Activated CD8-positive, alpha-beta memory T cell treated with anti-CD3 and anti-CD28 coated beads, Interleukin-2, amount 50 U/mL, for 1 hour (primary cell): ENCODE results near the gene SVIL.
"Not testable (repeated sequence)": the region's sequence is repeated elsewhere in the genome, so short reads cannot be mapped to it uniquely, and the experiment has no call there.

Experiments
- DNase-seq: peaks from one replicate; pipeline ENCODE4 v3.0.0-alpha.2; 2020; ENCODE audit errors: extremely low read depth

Gene SVIL

GRCh38 chr10:29649561-29650551 is 15.1 kb upstream of the SVIL start:
- DNase-seq = no peak

GRCh38 chr10:29648983-29649268 is 14.2 kb upstream of the SVIL start:
- no peak for DNase-seq

- no peak for DNase-seq
Observed at GRCh38 chr10:29648114-29648982, 13.6 kb upstream of the SVIL start.

DNA sequence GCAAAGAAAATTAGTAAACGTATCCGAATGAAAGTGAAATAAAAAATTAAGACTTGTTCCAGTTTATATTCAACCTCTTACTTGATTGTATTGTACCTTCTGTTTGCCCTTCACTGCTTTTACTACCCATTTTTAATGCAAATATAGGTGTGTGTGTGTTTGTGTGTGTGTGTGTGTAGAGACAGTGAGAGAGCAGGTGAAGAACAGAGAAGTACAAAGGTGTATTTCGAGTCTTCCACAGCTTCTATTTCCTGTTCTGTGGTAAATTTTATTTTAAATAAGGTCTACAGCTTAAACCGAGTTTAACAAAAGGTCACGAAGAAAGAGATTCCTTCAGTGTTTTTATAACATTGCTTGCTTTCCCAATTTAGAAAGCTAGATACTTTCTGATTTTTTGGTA is 12.7 kb upstream of the SVIL start:
- DNase-seq = no peak

DNA sequence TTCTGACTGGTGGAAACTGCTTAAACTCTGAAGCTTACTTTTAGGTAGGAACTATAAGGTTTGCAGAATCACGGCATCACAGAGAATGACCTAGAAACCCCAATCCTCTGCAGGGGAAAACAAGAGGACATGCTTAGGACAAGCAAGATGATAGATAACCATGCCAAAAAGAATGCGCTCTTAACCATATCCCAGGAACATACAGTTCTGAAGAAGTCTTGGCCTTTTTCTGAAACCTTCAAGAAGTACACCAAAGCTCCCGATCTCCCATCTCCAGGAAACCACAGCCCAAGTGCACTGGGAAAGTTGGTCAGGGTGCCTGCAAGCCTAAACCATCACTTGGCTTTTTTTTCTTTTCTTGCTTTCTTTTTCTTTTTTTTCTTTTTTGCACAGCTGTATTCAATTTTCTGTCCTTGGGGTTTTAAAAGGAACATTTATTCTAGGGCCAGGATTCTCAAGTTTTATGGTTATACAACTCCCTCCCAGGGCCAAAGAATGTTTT is 12.2 kb upstream of the SVIL start:
- no peak for DNase-seq

DNA sequence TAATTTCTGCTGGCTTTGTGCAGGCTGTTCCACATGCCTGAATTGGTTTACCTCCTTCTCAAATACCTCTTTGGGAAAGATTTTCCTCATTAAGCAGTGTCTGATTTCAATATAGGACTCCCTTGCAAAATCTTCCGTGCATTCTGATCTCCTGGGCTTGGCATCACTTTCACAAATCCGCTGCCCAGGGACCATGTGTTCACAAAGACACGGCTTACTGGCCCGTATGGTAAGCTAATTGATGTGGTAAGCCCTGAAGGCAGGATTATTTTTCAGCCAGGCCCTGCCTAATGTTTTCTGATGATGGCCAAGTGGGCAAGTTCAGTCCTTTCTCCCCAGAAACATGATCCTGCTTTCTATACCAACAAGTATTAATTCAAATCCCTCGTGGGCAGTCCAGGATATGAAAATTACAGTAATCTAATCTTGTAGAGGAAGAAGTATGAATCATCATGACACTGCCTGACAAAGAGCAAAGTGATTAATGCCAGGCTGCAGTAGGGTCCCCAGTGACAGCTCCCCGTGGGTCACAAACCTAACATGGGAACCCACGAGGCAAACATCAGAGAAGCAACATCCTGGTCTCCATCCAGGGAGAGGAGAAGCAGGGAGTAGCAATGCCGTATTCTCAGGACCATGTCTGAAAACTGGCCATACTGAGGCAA is 11.6 kb upstream of the SVIL start:
- no peak for DNase-seq

- DNase-seq = no peak
Observed at GRCh38 chr10:29643771-29644501, 9.2 kb upstream of the SVIL start.

- no peak for DNase-seq
Observed at GRCh38 chr10:29642990-29643389, 8.2 kb upstream of the SVIL start.

DNA sequence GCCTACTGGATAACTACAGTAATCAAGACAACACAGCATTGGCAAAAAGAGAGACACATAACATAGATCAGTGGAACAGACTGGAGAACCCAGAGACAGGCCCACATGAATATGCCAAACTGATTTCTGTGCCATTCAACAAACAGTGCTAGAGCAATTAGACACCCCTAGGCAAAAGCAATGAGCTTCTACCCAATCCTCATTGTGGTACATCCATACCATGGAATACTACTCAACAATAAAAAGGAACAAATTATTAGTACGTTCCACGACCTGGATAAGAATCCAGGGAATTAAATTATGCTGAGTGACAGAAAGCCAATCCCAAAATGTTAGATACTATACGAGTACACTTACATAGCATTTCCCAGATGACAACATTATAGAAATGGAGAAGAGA is 2.8 kb upstream of the SVIL start:
- DNase-seq = no peak

DNA sequence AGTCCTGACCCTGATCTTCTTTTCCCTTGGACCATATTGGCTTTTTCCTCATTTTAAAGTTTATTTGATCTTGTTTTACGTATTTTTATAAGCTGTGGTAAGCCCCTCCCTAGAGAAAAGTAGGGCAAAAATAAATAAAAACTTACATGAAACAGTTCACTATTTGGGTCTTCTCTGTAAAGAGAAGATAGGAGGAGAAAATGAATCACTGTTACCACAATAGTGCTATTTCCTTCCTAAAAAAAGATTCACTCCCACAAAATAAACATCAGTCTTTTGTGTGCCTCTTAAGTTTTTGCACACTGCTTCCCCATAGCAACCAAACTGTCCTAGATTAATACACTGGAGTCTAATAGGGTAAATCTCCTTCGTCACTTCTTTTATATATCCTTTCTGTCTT is 1.4 kb upstream of the SVIL start:
- DNase-seq = no peak

- DNase-seq = no peak
Observed at GRCh38 chr10:29635711-29636144, 957 bp upstream of the SVIL start.

GRCh38 chr10:29634105-29634504 is 666 bp downstream of the SVIL start:
- no peak for DNase-seq

DNA sequence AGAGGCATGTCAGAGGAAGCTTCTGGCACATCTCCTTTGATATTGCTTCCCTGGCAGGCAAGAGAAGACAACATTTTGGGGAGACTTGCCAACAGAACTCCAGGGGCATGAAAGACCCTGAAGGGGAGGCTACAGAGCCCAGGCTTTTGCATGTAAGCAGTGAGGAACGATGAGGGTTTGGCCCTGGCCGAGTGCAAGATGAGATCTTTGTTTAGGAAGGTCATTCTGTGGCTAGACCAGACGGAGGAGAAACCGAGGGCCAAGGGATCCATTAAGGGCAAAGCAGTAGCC is 3.8 kb downstream of the SVIL start:
- no peak for DNase-seq

DNA sequence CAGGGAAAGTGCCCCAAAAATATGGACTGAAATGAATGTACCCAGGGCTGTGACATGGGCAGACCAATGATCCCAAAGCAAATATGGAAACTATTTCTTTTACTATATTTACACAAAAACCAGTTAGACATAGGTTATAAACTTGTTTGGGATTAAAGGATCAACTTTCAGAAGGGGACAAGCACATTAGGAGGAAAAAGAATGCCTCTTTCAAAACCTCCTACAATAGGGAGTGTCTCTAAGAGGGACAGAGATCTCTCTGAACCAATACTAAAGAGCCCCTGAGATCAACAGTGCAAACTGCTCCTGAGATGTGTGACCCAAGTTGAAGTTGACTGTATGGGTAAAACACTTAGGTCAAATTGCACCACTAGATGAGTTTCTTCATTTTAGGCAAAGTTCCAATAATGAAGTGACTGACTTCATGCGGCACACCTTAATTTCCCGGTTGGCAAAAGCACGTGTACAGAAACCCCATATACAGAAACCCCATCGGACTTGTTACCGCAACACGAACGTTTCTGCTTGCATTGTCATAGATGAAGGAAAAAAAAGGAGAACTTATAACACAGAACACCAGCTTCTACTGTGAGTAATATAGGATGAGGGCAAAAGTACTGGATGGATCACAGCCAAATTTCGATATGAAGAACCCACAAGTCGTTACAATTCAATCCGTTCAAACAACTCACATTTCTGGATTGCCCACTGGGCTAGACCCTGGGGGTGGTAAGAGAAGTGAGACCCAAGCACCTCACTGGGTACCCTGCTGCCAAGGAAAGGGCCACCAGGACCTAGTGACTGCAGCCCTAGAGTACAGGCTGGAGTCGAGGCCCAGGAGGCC is 4.3 kb downstream of the SVIL start:
- DNase-seq = no peak

DNA sequence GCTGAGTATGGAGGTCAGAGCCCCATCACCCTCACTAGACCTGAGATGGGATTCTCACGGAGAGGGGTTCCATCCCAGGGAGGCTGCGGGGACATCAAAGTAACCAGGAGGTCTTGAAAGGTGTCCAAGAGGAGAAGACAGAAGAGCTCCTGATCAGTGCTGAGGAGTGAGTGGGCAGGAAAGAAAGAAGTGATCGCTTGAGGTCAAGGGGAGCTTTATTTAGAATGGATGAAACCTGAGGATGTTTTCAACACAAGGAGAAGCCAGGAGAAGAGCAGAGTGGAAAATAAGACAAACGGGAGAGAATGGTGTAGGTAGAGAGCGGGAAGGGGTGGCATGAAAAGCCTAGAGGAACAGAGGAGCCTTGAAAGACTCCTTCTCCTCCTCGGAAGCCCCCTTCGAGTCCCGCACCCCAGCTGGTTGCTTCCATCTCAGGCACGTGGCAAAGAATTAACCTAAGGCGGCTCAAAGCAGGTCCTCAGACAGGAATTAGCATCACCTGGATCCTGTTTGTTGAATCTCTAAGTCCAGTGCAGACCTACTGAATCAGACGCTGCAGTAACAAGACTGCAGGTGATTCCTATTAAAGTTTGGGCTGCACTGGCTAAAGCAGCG is 5.8 kb downstream of the SVIL start:
- DNase-seq = no peak

DNA sequence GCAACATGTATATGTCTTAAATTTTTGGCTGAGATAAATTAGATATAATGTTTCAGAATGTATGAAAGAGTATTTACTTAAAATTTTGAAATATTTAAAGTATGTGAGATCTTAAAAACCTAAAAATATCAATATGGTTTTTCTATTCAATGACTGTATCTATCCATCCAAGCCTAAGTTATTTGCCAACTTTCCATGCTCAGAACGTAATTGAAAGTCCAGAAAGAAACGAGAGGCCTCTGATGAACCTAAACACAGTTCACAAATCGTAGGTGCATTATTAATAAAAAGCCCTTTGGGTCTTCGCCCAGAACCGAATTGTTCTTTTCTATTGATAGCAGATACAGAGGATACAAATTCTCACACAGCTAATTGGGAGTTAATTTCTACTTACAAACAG is 6.5 kb downstream of the SVIL start:
- DNase-seq = no peak

DNA sequence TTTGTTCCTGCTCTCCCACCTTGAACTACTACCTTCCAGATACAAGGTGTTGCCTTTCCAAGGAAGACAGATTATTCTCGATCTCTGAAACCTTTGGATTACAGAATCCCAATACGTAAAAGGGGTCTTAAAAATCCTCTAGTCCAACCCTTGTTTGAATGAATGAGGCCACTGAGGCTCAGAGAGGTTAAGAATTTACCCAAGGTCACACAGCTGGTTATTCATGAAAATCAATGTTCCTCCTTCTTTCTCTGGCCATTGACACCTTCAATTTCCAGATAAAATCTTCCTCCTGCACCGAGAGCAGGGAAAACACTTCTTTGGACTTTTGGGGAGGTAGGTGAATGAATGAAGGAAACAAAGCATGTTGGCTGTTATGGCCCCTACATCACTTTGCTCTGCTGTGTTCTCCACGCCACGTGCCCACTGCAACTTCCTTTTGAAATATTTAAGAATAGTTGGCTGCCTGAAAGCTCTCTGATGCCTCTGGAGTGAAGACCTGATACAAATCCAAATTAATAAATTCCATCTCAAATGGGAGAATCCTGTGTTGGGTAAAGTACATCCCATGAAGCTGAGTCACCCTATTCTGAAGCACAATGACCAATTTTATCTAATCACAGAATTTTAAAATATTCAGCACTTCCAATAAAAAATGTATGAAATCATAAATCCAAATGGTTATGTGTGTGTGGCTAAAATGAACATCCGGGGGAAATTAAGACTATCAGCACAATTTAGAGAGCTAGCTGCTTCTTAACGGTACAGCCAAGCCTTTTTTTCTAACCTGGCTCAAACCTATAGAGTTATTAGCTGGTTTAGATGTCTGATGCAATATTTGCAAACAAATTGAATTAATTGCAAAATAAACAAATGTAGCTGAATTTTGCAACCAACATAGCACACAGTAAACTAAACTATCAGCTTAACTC is 7.3 kb downstream of the SVIL start:
- DNase-seq = no peak

- DNase-seq = not testable (repeated sequence)
Observed at GRCh38 chr10:29624357-29624756, 10.4 kb downstream of the SVIL start.

DNA sequence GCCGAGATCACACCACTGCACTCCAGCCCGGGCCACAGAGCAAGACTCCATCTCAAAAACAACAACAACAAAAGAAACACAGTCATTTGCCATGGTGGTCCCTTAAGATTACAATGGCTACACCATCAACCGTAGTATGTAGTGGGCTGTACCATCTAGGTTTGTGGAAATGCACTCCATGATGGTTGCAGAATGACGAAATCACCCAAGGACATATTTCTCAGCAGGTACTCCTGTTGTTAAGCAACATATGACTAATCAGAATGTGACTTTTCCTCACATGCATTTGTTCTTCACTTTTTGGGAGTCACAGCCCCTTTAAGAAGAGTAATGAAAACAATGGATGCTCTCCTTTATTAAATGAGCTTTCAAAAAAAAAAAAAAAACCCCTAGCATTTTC is 11.0 kb downstream of the SVIL start:
- no peak for DNase-seq
